Stimulated activated naive CD8-positive, alpha-beta T cell treated with anti-CD3 and anti-CD28 coated beads, Interleukin-15, amount 100 ng/mL, for 72 hours (primary cell): ENCODE measurements around the gene DPH2.

ENCODE experiments used
- ATAC-seq: fragments of 150-1000 bp; cut with Tn5 transposase; 2 replicates; pipeline ENCODE4 v1.10.0; 2021; ENCODE audit warnings: mild to moderate bottlenecking, moderate library complexity
- DNase-seq, 2 donors: peaks; one replicate each; pipeline ENCODE4 v3.0.0; 2021 to 2022
- H3K27ac Mint-ChIP-seq, 2 donors: one replicate each; pipeline ENCODE4 v1.8.0; 2022; ENCODE audit warnings: mild to moderate bottlenecking in 2 of 2, mixed read lengths in 2 of 2, moderate library complexity in 2 of 2
- H3K27me3 Mint-ChIP-seq: one replicate; pipeline ENCODE4 v1.8.0; 2022; ENCODE audit warnings: mixed read lengths
- H3K4me1 Mint-ChIP-seq: one replicate; pipeline ENCODE4 v1.8.0; 2022; ENCODE audit warnings: mild to moderate bottlenecking, mixed read lengths
- H3K4me3 Mint-ChIP-seq, 2 donors: one replicate each; pipeline ENCODE4 v1.8.0; 2022; ENCODE audit warnings: mild to moderate bottlenecking in 2 of 2, mixed read lengths in 2 of 2, moderate library complexity in 1 of 2
- H3K9me3 Mint-ChIP-seq, 2 donors: one replicate each; pipeline ENCODE4 v1.8.0; 2022; ENCODE audit warnings: mixed read lengths in 2 of 2

Gene DPH2

DNA sequence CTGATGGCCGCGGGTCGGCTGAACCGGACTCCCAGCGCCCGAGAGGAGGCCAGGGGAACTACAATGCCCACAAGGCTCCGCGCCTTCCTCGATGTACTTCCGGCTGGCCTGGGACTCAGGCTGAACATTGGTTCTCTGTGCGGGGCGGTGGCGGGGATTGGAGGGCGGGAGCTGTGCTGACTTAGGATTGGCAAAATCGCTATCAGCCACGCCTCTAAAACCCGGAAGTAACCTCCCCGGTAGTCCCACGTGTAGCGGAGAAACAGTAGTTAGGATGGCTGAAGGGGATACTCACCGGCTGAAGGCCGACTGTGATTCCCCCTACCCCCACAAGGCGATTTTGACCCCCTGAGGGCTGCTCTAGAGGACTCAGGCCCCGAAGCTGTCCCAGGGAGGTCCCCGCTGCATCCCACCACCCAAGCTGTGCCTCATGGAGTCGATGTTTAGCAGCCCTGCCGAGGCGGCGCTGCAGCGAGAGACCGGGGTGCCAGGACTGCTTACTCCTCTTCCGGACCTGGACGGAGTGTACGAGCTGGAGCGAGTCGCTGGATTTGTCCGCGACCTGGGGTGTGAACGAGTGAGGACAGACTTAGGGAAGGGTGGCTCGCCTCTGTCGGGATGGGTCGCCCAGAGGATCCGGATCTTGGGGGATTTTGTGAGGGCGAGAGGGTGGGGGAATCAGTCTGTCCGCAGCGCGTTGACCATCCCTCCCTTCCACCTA, at the start of gene DPH2:
Gene DPH2, plus strand, starts transcription at position 265 of the 721 bp plus-strand sequence. Its CDS starts 166 bp downstream, at position 431.
- Mint-ChIP-seq H3K9me3 (no peaks in the 10 kb centered on the region), H3K27me3 (no peaks in the 10 kb centered on the region), H3K4me1 (peaks cover 43% of the 10 kb centered on the region), H3K27ac (peak within 1 kb of the TSS; percentile 90 to 93), H3K4me3 (peak within 1 kb of the TSS; percentile 89 to 98)
- peak; percentile 83 to 92 for DNase-seq
- ATAC-seq = peak; percentile 94

DNA sequence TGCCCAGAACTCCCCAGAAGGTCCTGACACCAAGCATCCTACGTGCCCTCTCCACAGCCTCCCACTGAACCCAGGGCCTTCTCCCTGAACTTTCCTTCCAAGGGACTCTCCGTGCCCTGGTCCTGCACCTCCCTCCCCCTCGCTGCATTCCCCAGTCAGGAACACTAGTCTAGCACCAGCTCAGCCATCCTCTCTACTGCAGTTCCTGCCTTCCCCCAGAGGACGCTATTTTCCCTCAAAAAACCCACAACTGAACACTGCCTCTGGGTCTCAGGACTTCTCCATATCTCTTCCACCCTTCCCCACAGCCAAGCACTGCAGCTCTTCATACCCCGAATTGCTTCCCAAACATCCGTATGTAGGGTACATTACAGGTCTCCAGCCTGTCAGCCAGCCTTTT, 48.8 kb upstream of the DPH2 start:
- Mint-ChIP-seq H3K27ac (peak overlapping the region in 1 of 2 donors; percentile 1), H3K27me3 (no peaks in the 10 kb centered on the region), H3K4me1 (peaks cover 13% of the 10 kb centered on the region), H3K9me3 (no peaks in the 10 kb centered on the region), H3K4me3 (no peak overlapping the region)
- ATAC-seq (no peak), DNase-seq (no peak)

DNA sequence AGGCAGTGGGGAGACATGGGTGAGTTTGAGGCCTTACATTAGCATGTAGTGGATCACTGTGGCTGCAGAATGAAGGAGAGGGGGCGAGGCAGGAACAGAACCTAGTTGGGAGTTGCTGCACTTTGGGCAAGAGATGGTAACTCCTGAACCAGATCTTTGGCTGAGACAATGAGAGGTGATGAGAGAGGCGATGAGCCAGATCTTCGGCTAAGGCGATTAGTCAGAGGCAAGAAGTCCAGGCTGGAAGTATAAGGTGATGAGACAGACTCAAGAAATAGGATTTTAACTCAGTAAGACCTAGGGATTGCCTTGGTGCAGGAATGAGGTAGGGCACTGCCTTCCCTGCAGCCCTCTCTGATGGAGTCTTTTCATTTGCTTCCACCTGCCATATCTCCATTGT, 45.3 kb upstream of the DPH2 start:
- no peaks in the 10 kb centered on the region for H3K27me3 Mint-ChIP-seq
- no peaks in the 10 kb centered on the region for H3K9me3 Mint-ChIP-seq
- no peak overlapping the region for H3K27ac Mint-ChIP-seq
- ATAC-seq (no peak), DNase-seq (no peak)
- no peak overlapping the region for H3K4me3 Mint-ChIP-seq
- peaks cover 12% of the 10 kb centered on the region for H3K4me1 Mint-ChIP-seq

GRCh38 chr1:43925846-43926245, 44.0 kb upstream of the DPH2 start:
- Mint-ChIP-seq H3K9me3 (no peaks in the 10 kb centered on the region), H3K4me1 (peaks cover 7% of the 10 kb centered on the region), H3K27ac (no peak overlapping the region), H3K4me3 (no peak overlapping the region), H3K27me3 (no peaks in the 10 kb centered on the region)
- DNase-seq = no peak
- no peak for ATAC-seq

- H3K27ac Mint-ChIP-seq = no peak overlapping the region
- peaks cover 29% of the 10 kb centered on the region for H3K4me1 Mint-ChIP-seq
- H3K9me3 Mint-ChIP-seq = no peaks in the 10 kb centered on the region
- H3K27me3 Mint-ChIP-seq = peaks cover 33% of the 10 kb centered on the region
- DNase-seq (peak in 1 of 2 donors; percentile 18), ATAC-seq (peak; percentile 39)
- no peak overlapping the region for H3K4me3 Mint-ChIP-seq
Measured at GRCh38 chr1:43930168-43930948, 39.5 kb upstream of the DPH2 start.

- peaks cover 34% of the 10 kb centered on the region for H3K4me1 Mint-ChIP-seq
- DNase-seq = no peak
- H3K27ac Mint-ChIP-seq = no peak overlapping the region
- no peaks in the 10 kb centered on the region for H3K9me3 Mint-ChIP-seq
- peaks cover 38% of the 10 kb centered on the region for H3K27me3 Mint-ChIP-seq
- ATAC-seq = no peak
- H3K4me3 Mint-ChIP-seq = no peak overlapping the region
Measured at GRCh38 chr1:43930949-43931275, 38.9 kb upstream of the DPH2 start.

DNA sequence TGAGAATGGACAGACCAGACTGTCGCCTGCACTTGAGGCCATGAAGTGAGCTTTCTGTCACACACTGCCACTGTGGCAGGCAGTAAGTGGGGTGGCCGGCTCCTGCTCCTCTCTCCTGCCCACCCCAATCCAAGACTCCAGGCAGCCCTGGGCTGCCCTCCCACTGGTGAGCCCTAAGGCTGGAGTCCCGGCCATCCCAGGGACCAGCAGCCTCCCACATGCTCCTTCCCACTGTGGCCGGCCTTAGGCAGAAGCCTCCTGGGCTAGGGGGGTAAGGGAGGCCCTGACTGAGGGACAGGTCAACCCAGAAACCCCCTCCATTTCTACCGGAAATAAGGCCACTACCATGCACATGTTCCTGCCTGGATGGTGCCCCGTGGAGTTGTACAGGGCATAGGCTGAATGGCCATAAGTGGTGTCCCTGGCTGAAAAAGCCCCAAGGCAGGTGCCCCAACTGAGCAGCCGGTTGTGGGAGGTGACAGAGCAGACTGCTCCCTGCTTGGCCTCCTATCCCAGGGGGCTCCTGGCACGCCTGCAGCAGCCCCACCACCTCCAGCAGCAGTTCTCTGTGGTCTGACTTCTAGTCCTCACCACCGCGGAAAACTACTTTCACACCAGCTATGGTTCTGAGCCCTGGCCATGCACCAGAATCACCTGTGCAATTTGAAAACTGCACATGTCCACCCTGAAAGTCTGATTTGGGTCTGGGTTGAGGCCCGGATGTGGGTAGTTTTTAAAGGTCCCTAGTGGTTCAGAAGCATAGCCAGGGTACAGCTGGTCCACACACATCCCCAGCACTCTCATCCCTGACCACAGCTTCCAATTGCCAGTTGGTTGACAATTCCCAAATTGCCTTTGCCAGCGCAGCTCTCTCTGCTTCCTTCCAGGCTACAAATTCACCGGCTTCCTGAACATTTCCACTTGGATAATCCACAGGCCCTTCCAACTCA, 37.8 kb upstream of the DPH2 start:
- H3K9me3 Mint-ChIP-seq = no peaks in the 10 kb centered on the region
- no peak for ATAC-seq
- DNase-seq = no peak
- no peak overlapping the region for H3K4me3 Mint-ChIP-seq
- H3K27me3 Mint-ChIP-seq = peaks cover 45% of the 10 kb centered on the region
- no peak overlapping the region for H3K27ac Mint-ChIP-seq
- peaks cover 39% of the 10 kb centered on the region for H3K4me1 Mint-ChIP-seq

- Mint-ChIP-seq H3K4me1 (peaks cover 39% of the 10 kb centered on the region), H3K27me3 (peaks cover 45% of the 10 kb centered on the region)
Measured at GRCh38 chr1:43932786-43933385, 36.9 kb upstream of the DPH2 start.

GRCh38 chr1:43933386-43934100, 36.3 kb upstream of the DPH2 start, which contains the start of gene ARTN:
ARTN (plus strand) TSS chr1:43933801; CDS start chr1:43935657, 1,856 bp downstream.
- H3K27me3 Mint-ChIP-seq = peaks cover 45% of the 10 kb centered on the region
- peak within 1 kb of the TSS; percentile 53 to 81 for H3K4me3 Mint-ChIP-seq
- peak within 1 kb of the TSS; percentile 24 to 43 for H3K27ac Mint-ChIP-seq
- ATAC-seq = no peak
- peak in 1 of 2 donors; percentile 12 for DNase-seq
- H3K4me1 Mint-ChIP-seq = peaks cover 39% of the 10 kb centered on the region
- H3K9me3 Mint-ChIP-seq = no peaks in the 10 kb centered on the region

More at GRCh38 chr1:43932786-43933385, 36.9 kb upstream of the DPH2 start:
- Mint-ChIP-seq H3K27ac (peak overlapping the region in 1 of 2 donors; percentile 1), H3K4me3 (peak overlapping the region in 1 of 2 donors; percentile 81), H3K9me3 (no peaks in the 10 kb centered on the region)
- DNase-seq = peak in 1 of 2 donors; percentile 7
- ATAC-seq = no peak

DNA sequence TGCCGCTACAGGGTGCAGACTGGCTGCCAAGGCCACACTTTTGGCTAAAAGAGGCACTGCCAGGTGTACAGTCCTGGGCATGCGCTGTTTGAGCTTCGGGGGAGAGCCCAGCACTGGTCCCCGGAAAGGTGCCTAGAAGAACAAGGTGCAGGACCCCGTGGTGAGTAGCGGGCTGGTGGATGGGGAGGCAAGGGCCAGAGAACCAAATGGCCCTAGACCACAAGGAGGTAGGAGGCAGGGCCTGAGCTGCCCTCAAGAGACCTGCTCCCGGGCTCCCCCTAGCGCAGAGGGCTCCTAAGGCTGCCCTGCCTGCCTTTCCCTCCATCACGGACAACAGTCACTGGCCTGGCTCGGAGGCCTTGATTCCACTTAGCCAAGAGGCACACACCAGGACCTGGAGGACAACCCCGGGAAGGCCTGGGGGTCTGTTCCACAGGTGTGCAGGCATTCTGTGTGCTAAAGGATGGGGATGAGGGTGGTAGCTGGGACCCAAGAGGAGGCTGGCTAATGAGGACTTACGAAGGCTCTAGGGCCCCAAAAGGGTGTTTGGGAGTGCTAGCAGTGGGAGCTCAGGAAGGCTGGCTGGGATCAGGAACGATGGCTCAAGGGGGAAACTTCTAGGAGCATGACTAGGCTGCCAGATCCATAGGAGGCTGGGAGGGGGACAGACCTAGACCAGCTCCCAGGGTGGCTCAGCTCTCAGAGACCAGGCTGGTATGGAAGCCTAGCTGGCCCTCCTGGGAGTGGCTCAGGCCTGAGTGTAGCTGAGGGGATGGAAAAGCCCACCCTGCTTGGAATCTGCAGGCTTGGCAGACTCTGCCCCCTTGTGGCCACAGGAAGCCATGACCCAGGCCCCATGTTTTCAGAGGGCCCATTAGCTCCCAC, 35.5 kb upstream of the DPH2 start:
- H3K27ac Mint-ChIP-seq = peak overlapping the region; percentile 24 to 43
- peak; percentile 64 to 65 for DNase-seq
- H3K27me3 Mint-ChIP-seq = peaks cover 45% of the 10 kb centered on the region

GRCh38 chr1:43934986-43935324, 34.9 kb upstream of the DPH2 start:
- ATAC-seq (no peak), DNase-seq (no peak)
- Mint-ChIP-seq H3K27me3 (peaks cover 45% of the 10 kb centered on the region), H3K4me3 (peak overlapping the region in 1 of 2 donors; percentile 81), H3K27ac (peak overlapping the region in 1 of 2 donors; percentile 36), H3K9me3 (no peaks in the 10 kb centered on the region), H3K4me1 (peaks cover 32% of the 10 kb centered on the region)

More for the DNA sequence above, 35.5 kb upstream of the DPH2 start:
- H3K4me1 Mint-ChIP-seq = peaks cover 38% of the 10 kb centered on the region
- ATAC-seq = peak; percentile 67
- peak overlapping the region; percentile 53 to 81 for H3K4me3 Mint-ChIP-seq
- no peaks in the 10 kb centered on the region for H3K9me3 Mint-ChIP-seq

DNA sequence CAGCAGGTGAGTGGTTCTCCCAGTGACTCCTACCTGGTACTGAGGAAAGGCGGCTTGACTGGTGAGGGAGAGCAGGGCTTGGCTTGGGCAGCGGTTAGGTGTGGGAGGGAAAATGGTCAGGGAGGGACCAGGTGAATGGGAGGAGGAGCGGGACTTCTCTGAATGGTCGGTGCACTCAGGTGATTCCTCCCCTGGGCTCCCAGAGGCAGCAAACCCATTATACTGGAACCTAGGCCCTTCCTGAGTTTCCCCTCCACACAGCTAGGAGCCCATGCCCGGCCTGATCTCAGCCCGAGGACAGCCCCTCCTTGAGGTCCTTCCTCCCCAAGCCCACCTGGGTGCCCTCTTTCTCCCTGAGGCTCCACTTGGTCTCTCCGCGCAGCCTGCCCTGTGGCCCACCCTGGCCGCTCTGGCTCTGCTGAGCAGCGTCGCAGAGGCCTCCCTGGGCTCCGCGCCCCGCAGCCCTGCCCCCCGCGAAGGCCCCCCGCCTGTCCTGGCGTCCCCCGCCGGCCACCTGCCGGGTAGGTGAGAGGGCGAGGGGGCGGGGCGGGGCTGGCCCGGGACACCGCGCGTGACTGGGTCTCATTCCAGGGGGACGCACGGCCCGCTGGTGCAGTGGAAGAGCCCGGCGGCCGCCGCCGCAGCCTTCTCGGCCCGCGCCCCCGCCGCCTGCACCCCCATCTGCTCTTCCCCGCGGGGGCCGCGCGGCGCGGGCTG, 33.9 kb upstream of the DPH2 start:
- Mint-ChIP-seq H3K27me3 (peaks cover 45% of the 10 kb centered on the region), H3K4me1 (peaks cover 32% of the 10 kb centered on the region), H3K4me3 (peak overlapping the region; percentile 11 to 55), H3K9me3 (no peaks in the 10 kb centered on the region), H3K27ac (peak overlapping the region in 1 of 2 donors; percentile 64)
- DNase-seq = no peak
- peak; percentile 1 for ATAC-seq
